OCI-LY1 (cell line): ENCODE results near the gene IGFBPL1.
"Not testable (repeated sequence)": the region's sequence is repeated elsewhere in the genome, so short reads cannot be mapped to it uniquely, and the experiment has no call there.

ENCODE experiments used
- H2AFZ ChIP-seq: fragments of 200-600 bp; sonication (generic), shearing (Covaris generic); 2 replicates; pipeline ENCODE4 v1.6.0; 2014; ENCODE audit warnings: antibody characterized with exemption, mild to moderate bottlenecking, low read length
- H3F3A ChIP-seq: fragments of 200-600 bp; sonication (generic), shearing (Covaris generic); 2 replicates; pipeline ENCODE4 v1.6.0; 2014; ENCODE audit warnings: mild to moderate bottlenecking, antibody characterized with exemption, low read length, moderate library complexity; ENCODE audit not compliant: insufficient read depth
- H3K27ac ChIP-seq: fragments of 200-600 bp; sonication (generic); 2 replicates; pipeline ENCODE4 v1.5.1; 2014; ENCODE audit warnings: low read length, mixed run types, mild to moderate bottlenecking, low read depth; ENCODE audit not compliant: poor library complexity, severe bottlenecking
- H3K27me3 ChIP-seq: fragments of 200-600 bp; sonication (generic); 2 replicates; pipeline ENCODE4 v1.6.0; 2014; ENCODE audit warnings: antibody characterized with exemption, mild to moderate bottlenecking, low read length, moderate library complexity; ENCODE audit not compliant: insufficient read depth
- H3K36me3 ChIP-seq: fragments of 200-600 bp; sonication (generic); 2 replicates; pipeline ENCODE4 v1.6.1; 2014; ENCODE audit warnings: mild to moderate bottlenecking, antibody characterized with exemption, low read length, moderate library complexity, mixed read lengths; ENCODE audit not compliant: insufficient read depth
- H3K4me1 ChIP-seq: fragments of 200-600 bp; sonication (generic); 2 replicates; pipeline ENCODE4 v1.5.1; 2014; ENCODE audit warnings: mild to moderate bottlenecking, low read length, moderate library complexity; ENCODE audit not compliant: insufficient read depth, severe bottlenecking
- H3K4me2 ChIP-seq: fragments of 200-600 bp; sonication (generic), shearing (Covaris generic); 2 replicates; pipeline ENCODE4 v1.6.1; 2014; ENCODE audit warnings: low read length
- H3K4me3 ChIP-seq: fragments of 200-600 bp; sonication (generic); 2 replicates; pipeline ENCODE4 v1.5.1; 2014; ENCODE audit warnings: low read length, low read depth, mild to moderate bottlenecking, mixed read lengths; ENCODE audit not compliant: poor library complexity, severe bottlenecking
- H3K79me2 ChIP-seq: fragments of 200-600 bp; shearing (Covaris generic); 2 replicates; pipeline ENCODE4 v1.6.1; 2016; ENCODE audit warnings: mixed run types, low read length, mixed read lengths; ENCODE audit not compliant: insufficient read depth
- H3K9ac ChIP-seq: fragments of 200-600 bp; sonication (generic), shearing (Covaris generic); 2 replicates; pipeline ENCODE4 v1.6.1; 2014; ENCODE audit warnings: mild to moderate bottlenecking, low read length, mixed read lengths
- H3K9me2 ChIP-seq: fragments of 200-600 bp; sonication (generic), shearing (Covaris generic); 2 replicates; pipeline ENCODE4 v1.6.1; 2014; ENCODE audit warnings: low read depth, mild to moderate bottlenecking, low read length, mixed read lengths
- H3K9me3 ChIP-seq: fragments of 200-600 bp; shearing (Covaris generic); 2 replicates; pipeline ENCODE4 v1.6.1; 2014; ENCODE audit warnings: low read length, mixed read lengths
- H4K20me1 ChIP-seq: fragments of 200-600 bp; sonication (generic), shearing (Covaris generic); 2 replicates; pipeline ENCODE4 v1.6.0; 2016; ENCODE audit warnings: mild to moderate bottlenecking, low read length; ENCODE audit not compliant: insufficient read depth
- CTCF ChIP-seq: fragments of 200-600 bp; sonication (generic), shearing (Covaris generic); IDR thresholded peaks from 2 replicates; pipeline ENCODE4 v1.5.1; 2017; ENCODE audit warnings: mild to moderate bottlenecking, antibody characterized with exemption, low read length, moderate library complexity, mixed read lengths
- EZH2 ChIP-seq: fragments of 200-600 bp; sonication (generic), shearing (Covaris generic); IDR thresholded peaks from 2 replicates; pipeline ENCODE4 v1.8.0; 2017; ENCODE audit warnings: borderline replicate concordance, mixed run types, mild to moderate bottlenecking, antibody characterized with exemption, low read length, moderate library complexity, mixed read lengths

Gene IGFBPL1

GRCh38 chr9:38382141-38382540 is 42.1 kb downstream of the IGFBPL1 start:
- TF ChIP-seq EZH2 (no peak), CTCF (no peak)
- Histone ChIP-seq H3K27ac (no peak overlapping the region), H3K4me1 (no peaks in the 10 kb centered on the region), H3K27me3 (peaks cover 16% of the 10 kb centered on the region; the same call in 1 of the 2 replicates), H3F3A (no peaks in the 10 kb centered on the region), H3K36me3 (no peaks in the 10 kb centered on the region; the same call in 1 of the 2 replicates), H3K4me2 (no peak overlapping the region), H2AFZ (no peak overlapping the region), H3K4me3 (no peak overlapping the region), H3K9me2 (no peaks in the 10 kb centered on the region), H3K9me3 (peaks cover 10% of the 10 kb centered on the region), H4K20me1 (no peaks in the 10 kb centered on the region), H3K9ac (no peak overlapping the region), H3K79me2 (no peaks in the 10 kb centered on the region)

GRCh38 chr9:38380872-38381534 is 43.3 kb downstream of the IGFBPL1 start:
- H3K27me3 ChIP-seq = peaks cover 16% of the 10 kb centered on the region; the same call in 1 of the 2 replicates
- no peak overlapping the region for H2AFZ ChIP-seq
- peaks cover 10% of the 10 kb centered on the region for H3K9me3 ChIP-seq
- no peaks in the 10 kb centered on the region for H3K79me2 ChIP-seq
- no peak for TF ChIP-seq CTCF
- no peak for TF ChIP-seq EZH2
- H3K36me3 ChIP-seq = no peaks in the 10 kb centered on the region; the same call in 1 of the 2 replicates
- H3F3A ChIP-seq = no peaks in the 10 kb centered on the region
- no peaks in the 10 kb centered on the region for H3K4me1 ChIP-seq
- no peak overlapping the region for H3K4me2 ChIP-seq
- no peak overlapping the region for H3K9ac ChIP-seq
- no peaks in the 10 kb centered on the region for H3K9me2 ChIP-seq
- no peak overlapping the region for H3K27ac ChIP-seq
- no peak overlapping the region for H3K4me3 ChIP-seq
- H4K20me1 ChIP-seq = no peaks in the 10 kb centered on the region

GRCh38 chr9:38380230-38380871 is 43.9 kb downstream of the IGFBPL1 start:
- H3K4me1 ChIP-seq = no peaks in the 10 kb centered on the region
- H3K4me2 ChIP-seq = no peak overlapping the region
- no peak overlapping the region for H3K27ac ChIP-seq
- H4K20me1 ChIP-seq = no peaks in the 10 kb centered on the region
- H3K4me3 ChIP-seq = no peak overlapping the region
- H3F3A ChIP-seq = no peaks in the 10 kb centered on the region
- H3K27me3 ChIP-seq = peaks cover 10% of the 10 kb centered on the region; the same call in 1 of the 2 replicates
- H3K9me2 ChIP-seq = no peaks in the 10 kb centered on the region
- TF ChIP-seq CTCF (no peak), EZH2 (no peak)
- H3K9ac ChIP-seq = no peak overlapping the region
- H3K79me2 ChIP-seq = no peaks in the 10 kb centered on the region
- H2AFZ ChIP-seq = no peak overlapping the region
- peaks cover 7% of the 10 kb centered on the region for H3K9me3 ChIP-seq
- H3K36me3 ChIP-seq = no peaks in the 10 kb centered on the region; the same call in 1 of the 2 replicates

- not testable (repeated sequence) for H3K27ac ChIP-seq, H3K36me3 ChIP-seq, H3K4me3 ChIP-seq, H3K4me1 ChIP-seq, H3K4me2 ChIP-seq, H3K27me3 ChIP-seq, H2AFZ ChIP-seq, H3K9ac ChIP-seq, H3K9me3 ChIP-seq, H3K9me2 ChIP-seq, H3F3A ChIP-seq, H3K79me2 ChIP-seq, H4K20me1 ChIP-seq
These were observed 46.7 kb downstream of the IGFBPL1 start for GRCh38 chr9:38377336-38378083.
